HepG2 (cell line): ENCODE measurements around the gene CERS6. TPM values are rescaled to one million over a fixed set of nuclear protein-coding genes. Genes with fewer than 3 reads are reported as not detected.
A peak's percentile ranks its signal among the peaks of the same experiment; 100 is the strongest.

ENCODE experiments used
- ATAC-seq: fragments of 200-7000 bp; cut with Tn5 transposase; 3 replicates; pipeline ENCODE4 v1.9.1; 2020; ENCODE audit warnings: mild to moderate bottlenecking, moderate library complexity
- BruUV-seq: library from RNA; stranded (reverse); fragments of 400-500 nt; replicated peaks from 2 replicates; lab custom pipeline; 2021; lab: Mats Ljungman, UMichigan
- CTCF ChIA-PET: fragments of 300-600 bp; formaldehyde crosslinking; extraction: SDS; loops from one replicate; lab custom pipeline; 2021; ENCODE audit warnings: low total read pairs, inconsistent platforms, low intra/inter-chr PET ratio; lab: Yijun Ruan, JAX
- POLR2A ChIA-PET: fragments of 350-600 bp; sonication (Branson Sonifier 250); formaldehyde crosslinking; loops from one replicate; lab custom pipeline; 2020; ENCODE audit warnings: antibody characterized with exemption, inconsistent platforms; lab: Yijun Ruan, JAX
- DNase-seq: peaks from one replicate; pipeline ENCODE4 v3.0.0-alpha.2; 2015; ENCODE audit warnings: low spot score
- FAIRE-seq: peaks from 3 replicates; lab custom pipeline; 2011; peaks lifted over from hg19 to GRCh38; lab: Jason Lieb, UNC
- H2AFZ ChIP-seq: one replicate; pipeline ENCODE4 v1.6.1; 2011; ENCODE audit warnings: low read length, inconsistent platforms
- H3K27ac ChIP-seq: fragments of 300-600 bp; 3 replicates; pipeline ENCODE4 v1.8.0; 2011; ENCODE audit warnings: mixed run types, mild to moderate bottlenecking, mixed read lengths, low read length, inconsistent platforms; ENCODE audit not compliant: insufficient read depth; ENCODE audit errors: extremely low read length
- H3K27me3 ChIP-seq, 2 experiments: fragments of 200-600 bp in 1 of 2; 2 replicates in 1 of 2; 3 replicates in 1 of 2; pipeline versions ENCODE4 v1.6.0 to v1.8.0; 2011; ENCODE audit warnings: low read length in 2 of 2, mild to moderate bottlenecking in 2 of 2, moderate library complexity in 2 of 2, inconsistent platforms in 1 of 2; ENCODE audit not compliant: insufficient read depth in 2 of 2, control insufficient read depth in 1 of 2
- H3K36me3 ChIP-seq, 2 experiments: fragments of 200-600 bp in 1 of 2; replicated peaks in 1 of 2; 2 replicates in 1 of 2; 3 replicates in 1 of 2; pipeline versions ENCODE4 v1.5.1 to v1.8.0; 2011; ENCODE audit warnings: low read length in 2 of 2, inconsistent platforms in 1 of 2; ENCODE audit not compliant: insufficient read depth in 2 of 2, control insufficient read depth in 1 of 2
- H3K4me1 ChIP-seq: 2 replicates; pipeline ENCODE4 v1.5.1; 2012; ENCODE audit warnings: low read length, inconsistent platforms; ENCODE audit not compliant: insufficient read depth
- H3K4me2 ChIP-seq: 2 replicates; pipeline ENCODE4 v1.6.0; 2011; ENCODE audit warnings: low read depth, low read length, inconsistent platforms
- H3K4me3 ChIP-seq, 3 experiments: fragments of 200-600 bp in 1 of 3; sonication (generic), shearing (Covaris generic) in 1 of 3; replicated peaks in 1 of 3; 2 replicates each; pipeline ENCODE4 v1.5.1; 2011 to 2016; ENCODE audit warnings: low read length in 3 of 3, inconsistent platforms in 2 of 3, low read depth in 2 of 3, mild to moderate bottlenecking in 2 of 3, control low read depth in 1 of 3, mixed read lengths in 1 of 3; ENCODE audit not compliant: insufficient read depth in 1 of 3
- H3K79me2 ChIP-seq: one replicate; pipeline ENCODE4 v1.6.1; 2011; ENCODE audit warnings: low read length, inconsistent platforms; ENCODE audit not compliant: insufficient read depth
- H3K9ac ChIP-seq: 2 replicates; pipeline ENCODE4 v1.6.0; 2011; ENCODE audit warnings: mild to moderate bottlenecking, low read depth, low read length, inconsistent platforms; ENCODE audit not compliant: insufficient read depth
- H3K9me3 ChIP-seq: 2 replicates; pipeline ENCODE4 v1.5.1; 2012; ENCODE audit warnings: mild to moderate bottlenecking, low read length
- H4K20me1 ChIP-seq: 2 replicates; pipeline ENCODE4 v1.6.0; 2011; ENCODE audit warnings: inconsistent platforms, mild to moderate bottlenecking, low read length, moderate library complexity; ENCODE audit not compliant: insufficient read depth
- HHEX ChIP-seq: IDR thresholded peaks from 2 replicates; pipeline ENCODE4 v1.6.1; 2016; ENCODE audit warnings: control low read depth
- MBNL3 ChIP-seq: fragments of 250-450 bp; sonication (Bioruptor Pico); conservative IDR thresholded peaks from 2 replicates; pipeline ENCODE4 v1.8.0; 2022; ENCODE audit warnings: mild to moderate bottlenecking, inconsistent platforms
- ZNF331 ChIP-seq: sonication (generic); formaldehyde crosslinking; IDR thresholded peaks from 2 replicates; pipeline ENCODE4 v1.4.0; 2020; ENCODE audit warnings: missing genetic modification reagents
- ZNF362 ChIP-seq: sonication (generic); formaldehyde crosslinking; IDR thresholded peaks from 2 replicates; pipeline ENCODE4 v1.4.0; 2020; ENCODE audit warnings: missing genetic modification reagents, mild to moderate bottlenecking, borderline replicate concordance
- ZNF484 ChIP-seq: sonication (generic); formaldehyde crosslinking; IDR thresholded peaks from 2 replicates; pipeline ENCODE4 v1.5.1; 2020; ENCODE audit warnings: mild to moderate bottlenecking, low read depth, missing genetic modification reagents, borderline replicate concordance
- ZNF629 ChIP-seq: sonication (generic); formaldehyde crosslinking; conservative IDR thresholded peaks from 2 replicates; pipeline ENCODE4 v1.5.0; 2020; ENCODE audit warnings: missing genetic modification reagents
- ZNF772 ChIP-seq: sonication (generic); formaldehyde crosslinking; IDR thresholded peaks from 2 replicates; pipeline ENCODE4 v1.5.0; 2020; ENCODE audit warnings: mild to moderate bottlenecking, missing genetic modification reagents
- WGBS: methylation state at CpG from one replicate; pipeline ENCODE4 v1.1.6; 2017; ENCODE audit warnings: low lambda C conversion rate; 5-methylcytosine and 5-hydroxymethylcytosine counted together
- in situ Hi-C: cut with HindIII; loops from 2 replicates; pipeline ENCODE4 v1.10.0; 2017; ENCODE audit warnings: low pct_unique_long_range_greater_than_20kb; ENCODE audit not compliant: extremely low pct_ligation_motif_present
- intact Hi-C: fragments of 100-400 bp; cut with micrococcal nuclease; formaldehyde crosslinking; loops from one replicate; pipeline ENCODE4 v1.10.0; 2022; ENCODE audit not compliant: unreplicated experiment
- polyA plus RNA-seq, 8 experiments: library from polyadenylated mRNA; depleted of rRNA in 3 of 8; stranded (reverse) in 7 of 8; unstranded in 1 of 8; fragments of >200 nt; fragmentation: Illumina TruSeq in 4 of 8; extraction: Trizol in 4 of 8; gene quantifications; 2 replicates each; pipeline versions ENCODE4 v1.2.1 to v1.2.3, GENCODE V29; 2011 to 2016; ENCODE audit warnings: low read depth in 4 of 8, missing spikeins in 1 of 8, mixed read lengths in 1 of 8; ENCODE audit not compliant: insufficient read depth in 1 of 8
- total RNA-seq, 5 experiments: library from RNA; depleted of rRNA; stranded (reverse); fragments of >200 nt; fragmentation: Illumina TruSeq; extraction: Trizol; gene quantifications; 2 replicates each; pipeline ENCODE4 v1.2.3, GENCODE V29; 2016; ENCODE audit warnings: low read depth in 1 of 5

CERS6 gene
- total and polyA plus RNA-seq, 2 of the 13 experiments (the other 11 are each of a cell fraction or from before 2014, with no cell fraction given): 10.1 to 20.3 TPM

GRCh38 chr2:168819050-168819715 is 363.1 kb downstream of the CERS6 start:
- peaks cover 12% of the 10 kb centered on the region for H3K4me1 ChIP-seq
- H3K9me3 ChIP-seq: no peaks in the 10 kb centered on the region
- FAIRE-seq (no peak), DNase-seq (no peak), ATAC-seq (no peak)
- H3K27me3 ChIP-seq: no peaks in the 10 kb centered on the region
- BruUV-seq: no TSS peak
- no peak overlapping the region for H3K27ac ChIP-seq
- no peaks in the 10 kb centered on the region for H3K79me2 ChIP-seq
- no peaks in the 10 kb centered on the region for H3K36me3 ChIP-seq
- POLR2A ChIA-PET: no interaction called here
- H4K20me1 ChIP-seq: no peaks in the 10 kb centered on the region
- no peak for TF ChIP-seq ZNF772 (CRISPR knock-in tag)
- no peak for TF ChIP-seq HHEX (CRISPR knock-in tag)
- TF ChIP-seq MBNL3 (CRISPR knock-in tag): no peak
- no peak for TF ChIP-seq ZNF331 (CRISPR knock-in tag)
- no peak for TF ChIP-seq ZNF362 (CRISPR knock-in tag)
- TF ChIP-seq, all 625 proteins: peak for 0
- WGBS: 57% methylated on average over 10 of the region's 10 CpGs
- Histone ChIP-seq H3K9ac (no peak overlapping the region), H2AFZ (no peak overlapping the region), H3K4me3 (no peak overlapping the region), H3K4me2 (no peak overlapping the region)
- intact Hi-C loops: no loop called here
- CTCF ChIA-PET: no interaction called here
- in situ Hi-C loops: no loop called here

GRCh38 chr2:168819829-168820489 is 363.9 kb downstream of the CERS6 start:
- Histone ChIP-seq H3K27me3 (no peaks in the 10 kb centered on the region), H3K9ac (no peak overlapping the region), H4K20me1 (no peaks in the 10 kb centered on the region), H3K9me3 (no peaks in the 10 kb centered on the region), H3K27ac (no peak overlapping the region), H3K4me2 (no peak overlapping the region), H3K4me3 (no peak overlapping the region), H2AFZ (no peak overlapping the region), H3K79me2 (no peaks in the 10 kb centered on the region), H3K36me3 (no peaks in the 10 kb centered on the region), H3K4me1 (peaks cover 11% of the 10 kb centered on the region)
- DNase-seq (no peak), FAIRE-seq (no peak), ATAC-seq (no peak)
- intact Hi-C loops (no loop called here), in situ Hi-C loops (no loop called here)
- WGBS: 36% methylated on average over 6 of the region's 6 CpGs
- POLR2A ChIA-PET: no interaction called here
- TF ChIP-seq ZNF629: peak; percentile 77
- TF ChIP-seq ZNF484 (CRISPR knock-in tag): no peak
- no TSS peak for BruUV-seq
- CTCF ChIA-PET: no interaction called here
